ENCODE results near the gene TTLL5. TPM values are rescaled to one million over a fixed set of nuclear protein-coding genes. Genes with fewer than 3 reads are reported as not detected.

TTLL5 gene
- total and polyA plus RNA-seq, 8 donors, result 10.1 to 48.4 (median 17.3) TPM

DNA sequence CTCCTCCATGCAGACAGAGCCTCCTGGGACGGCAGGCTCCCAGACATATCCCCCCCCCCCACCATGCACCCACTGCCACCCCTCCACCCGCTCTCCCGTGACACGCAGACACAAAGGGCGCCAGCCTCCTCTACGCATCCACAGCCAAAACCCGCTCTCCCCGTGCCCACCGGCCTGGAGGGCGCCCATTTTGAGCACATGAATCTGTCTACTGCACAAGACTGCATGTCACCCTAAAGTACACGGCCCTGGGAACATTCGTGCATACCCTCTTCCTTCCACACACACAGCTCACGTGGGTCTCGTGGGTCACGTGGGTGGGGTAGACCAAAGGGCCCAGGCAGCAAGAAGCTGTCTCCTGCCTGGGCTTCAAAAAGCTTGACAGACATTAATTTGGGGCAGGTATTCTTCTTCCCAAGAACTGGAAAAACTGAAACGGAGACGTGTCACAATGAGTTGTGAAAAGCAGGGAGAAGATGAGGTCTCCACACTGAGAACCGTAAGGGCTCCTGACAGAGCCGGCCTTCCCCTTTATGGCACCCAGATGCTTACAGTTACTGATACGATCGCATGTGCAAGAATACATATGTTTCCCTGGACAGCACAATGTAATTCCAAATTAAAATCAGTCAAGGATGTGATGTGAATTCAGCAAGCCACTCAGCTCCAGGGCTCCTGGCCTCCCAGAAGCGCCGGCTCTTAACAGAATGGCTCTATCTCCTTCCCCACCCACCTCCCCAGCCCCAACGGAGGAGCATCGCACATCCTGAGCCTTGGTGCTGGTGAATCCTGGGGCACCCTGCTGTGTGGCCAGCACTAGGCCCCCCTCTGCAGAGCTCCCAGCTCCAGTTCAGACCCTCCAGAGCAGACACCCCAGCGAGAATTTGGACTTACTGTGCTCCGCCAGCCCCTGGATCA lies 318.9 kb downstream of the TTLL5 start:
- Histone ChIP-seq H3K4me1 (peaks cover 36 to 70% (median 58%) of the 10 kb centered on the region in 4 donors), H3K27me3 (no peaks in the 10 kb centered on the region), H3K4me3 (peak overlapping the region; percentile 65 to 76 (median 70)), H3K27ac (peak overlapping the region; percentile 93 to 98 (median 96)), H3K9me3 (no peaks in the 10 kb centered on the region), H3K36me3 (no peaks in the 10 kb centered on the region)
- DNase-seq, result peak in 1 of 2 donors; percentile 37
- TF ChIP-seq POLR2A (IDR thresholded peaks at IDR 0.05), result no peak
- TF ChIP-seq, protein P1, sequence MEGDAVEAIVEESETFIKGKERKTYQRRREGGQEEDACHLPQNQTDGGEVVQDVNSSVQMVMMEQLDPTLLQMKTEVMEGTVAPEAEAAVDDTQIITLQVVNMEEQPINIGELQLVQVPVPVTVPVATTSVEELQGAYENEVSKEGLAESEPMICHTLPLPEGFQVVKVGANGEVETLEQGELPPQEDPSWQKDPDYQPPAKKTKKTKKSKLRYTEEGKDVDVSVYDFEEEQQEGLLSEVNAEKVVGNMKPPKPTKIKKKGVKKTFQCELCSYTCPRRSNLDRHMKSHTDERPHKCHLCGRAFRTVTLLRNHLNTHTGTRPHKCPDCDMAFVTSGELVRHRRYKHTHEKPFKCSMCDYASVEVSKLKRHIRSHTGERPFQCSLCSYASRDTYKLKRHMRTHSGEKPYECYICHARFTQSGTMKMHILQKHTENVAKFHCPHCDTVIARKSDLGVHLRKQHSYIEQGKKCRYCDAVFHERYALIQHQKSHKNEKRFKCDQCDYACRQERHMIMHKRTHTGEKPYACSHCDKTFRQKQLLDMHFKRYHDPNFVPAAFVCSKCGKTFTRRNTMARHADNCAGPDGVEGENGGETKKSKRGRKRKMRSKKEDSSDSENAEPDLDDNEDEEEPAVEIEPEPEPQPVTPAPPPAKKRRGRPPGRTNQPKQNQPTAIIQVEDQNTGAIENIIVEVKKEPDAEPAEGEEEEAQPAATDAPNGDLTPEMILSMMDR (IDR thresholded peaks at IDR 0.05), result no peak
- 42 to 65% (median 47%) methylated on average over 27 of the region's 27 CpGs for WGBS, 5 donors
- intact Hi-C loops (cut with DNase I; ENCODE audit: low total_unique reads), result loop anchor here (5.0 to 10.0 kb wide), 2 partner anchors 73 to 175 kb away; no protein-coding TSS in a partner anchor

DNA sequence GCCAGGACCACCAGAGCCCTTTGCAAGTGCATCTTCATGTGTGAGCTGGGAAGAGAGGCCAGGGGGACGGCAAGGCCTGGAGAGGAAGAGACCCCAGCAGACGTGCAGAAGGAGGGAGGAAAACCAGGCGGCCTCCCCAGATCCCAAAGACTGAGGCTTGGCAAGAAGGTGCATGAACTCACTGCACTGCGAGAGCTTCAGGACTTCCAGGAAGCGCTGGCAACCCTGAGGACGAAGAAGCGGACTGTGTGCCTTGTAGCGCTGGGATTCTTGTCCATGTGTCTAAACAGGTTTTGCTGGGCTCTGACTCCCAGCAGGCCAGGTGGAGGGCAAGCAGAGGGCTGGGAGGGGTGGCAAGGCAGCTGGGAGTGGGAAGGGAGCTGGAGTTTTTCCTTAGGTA lies 319.8 kb downstream of the TTLL5 start:
- no peaks in the 10 kb centered on the region for H3K9me3 ChIP-seq
- peaks cover 36 to 77% (median 64%) of the 10 kb centered on the region in 4 donors for H3K4me1 ChIP-seq
- H3K4me3 ChIP-seq, result peak overlapping the region; percentile 65 to 76 (median 70)
- no peaks in the 10 kb centered on the region for H3K27me3 ChIP-seq
- peak; percentile 47 to 70 for DNase-seq
- 28 to 42% (median 32%) methylated on average over 8 of the region's 8 CpGs for WGBS, 5 donors
- TF ChIP-seq, protein P1 (IDR thresholded peaks at IDR 0.05), result no peak
- TF ChIP-seq EP300 (IDR thresholded peaks at IDR 0.05) (no peak), POLR2AphosphoS5 (IDR thresholded peaks at IDR 0.05) (peak in 2 of 3 donors; percentile 7 to 22), POLR2A (IDR thresholded peaks at IDR 0.05) (no peak)
- H3K27ac ChIP-seq, result peak overlapping the region; percentile 93 to 98 (median 96)
- no peaks in the 10 kb centered on the region for H3K36me3 ChIP-seq
- intact Hi-C loops (cut with DNase I; ENCODE audit: low total_unique reads), result loop anchor here (5.0 kb wide), 1 partner anchor 74 kb away; no protein-coding TSS in a partner anchor

DNA sequence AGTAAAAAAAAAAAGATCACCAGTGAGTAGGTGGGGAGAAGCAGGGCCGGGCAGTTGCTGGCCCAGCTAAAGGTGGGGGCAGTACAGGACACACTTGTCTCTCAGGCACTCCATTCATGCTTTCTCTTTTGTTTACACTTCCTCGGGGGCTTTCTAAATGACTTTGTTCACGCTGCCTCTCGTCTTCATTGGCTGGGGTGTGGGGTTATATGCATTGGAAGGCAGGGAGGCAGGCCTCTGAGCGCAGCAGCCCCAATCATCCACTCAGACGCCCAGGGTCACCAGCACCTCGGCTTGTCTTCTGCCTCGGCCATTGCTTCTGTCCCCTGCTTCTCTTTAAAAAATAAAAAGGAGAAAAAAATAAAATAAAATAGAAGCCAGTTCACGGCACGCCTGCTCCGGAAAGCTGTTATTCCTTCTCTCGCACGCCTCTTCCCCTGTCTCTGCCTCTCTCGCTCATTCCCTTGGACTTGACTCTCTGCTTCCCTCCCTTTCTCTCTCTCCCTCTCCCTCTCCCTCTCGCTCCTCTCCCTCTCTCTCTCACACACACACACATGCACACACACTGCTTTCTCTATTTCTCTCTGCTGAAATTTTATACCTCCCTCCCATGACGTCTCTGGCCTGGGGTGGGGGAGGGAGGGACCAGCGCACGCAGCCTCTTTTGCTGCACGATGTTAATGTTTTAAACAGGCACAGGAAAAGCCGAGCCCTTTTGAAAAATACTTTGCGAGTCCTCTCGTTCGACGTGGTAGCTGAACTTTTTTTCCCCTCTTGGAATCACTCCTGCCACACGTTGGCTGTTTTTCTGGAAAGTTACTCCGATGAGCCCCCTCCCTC lies 320.6 kb downstream of the TTLL5 start, which contains the start of gene TGFB3:
TSS of gene TGFB3 (minus strand) at position 570 of the 840 bp plus-strand sequence. CDS start 1,102 bp downstream, outside the sequence.
- H3K9me3 ChIP-seq, result no peaks in the 10 kb centered on the region
- peak within 1 kb of the TSS; percentile 93 to 98 (median 96) for H3K27ac ChIP-seq
- no peaks in the 10 kb centered on the region for H3K27me3 ChIP-seq
- peaks cover 38 to 80% (median 69%) of the 10 kb centered on the region in 4 donors for H3K4me1 ChIP-seq
- intact Hi-C loops (cut with DNase I; ENCODE audit: low total_unique reads), result loop anchor here (5.0 kb wide), 1 partner anchor 74 kb away; no protein-coding TSS in a partner anchor
- peak within 1 kb of the TSS; percentile 65 to 76 (median 70) for H3K4me3 ChIP-seq
- DNase-seq, result peak; percentile 68 to 95
- TF ChIP-seq POLR2AphosphoS5 (IDR thresholded peaks at IDR 0.05), result peak; percentile 82 to 83 (median 82)
- no peak for TF ChIP-seq EP300 (IDR thresholded peaks at IDR 0.05)
- TF ChIP-seq POLR2A (IDR thresholded peaks at IDR 0.05), result peak in 2 of 4 donors; percentile 78
- TF ChIP-seq, protein P1 (IDR thresholded peaks at IDR 0.05), result no peak
- no peaks in the 10 kb centered on the region for H3K36me3 ChIP-seq
- 1 to 3% (median 2%) methylated on average over 26 of the region's 26 CpGs for whole genome bisulfite sequencing, 5 donors
